Calu3 (cell line): ENCODE data around the gene VCL. TPM values are rescaled to one million over a fixed set of nuclear protein-coding genes. Genes with fewer than 3 reads are reported as not detected.

Experiments
- BruUV-seq: library from RNA; stranded (reverse); fragments of 400-500 nt; replicated peaks from 2 replicates; lab custom pipeline; 2021; lab: Mats Ljungman, UMichigan
- CTCF ChIA-PET: fragments of 300-600 bp; sonication (Branson Sonifier 250); formaldehyde crosslinking; loops from one replicate; lab custom pipeline; 2022; ENCODE audit warnings: antibody characterized with exemption; lab: Charles Lee
- DNase-seq: peaks from one replicate; pipeline ENCODE4 v3.0.0; 2022
- H3K27ac Mint-ChIP-seq: one replicate; pipeline ENCODE4 v1.8.0; 2022; ENCODE audit warnings: mixed read lengths; ENCODE audit not compliant: unreplicated experiment
- H3K27me3 Mint-ChIP-seq: one replicate; pipeline ENCODE4 v1.8.0; 2022; ENCODE audit warnings: mixed read lengths; ENCODE audit not compliant: unreplicated experiment
- H3K36me3 Mint-ChIP-seq: one replicate; pipeline ENCODE4 v1.8.0; 2022; ENCODE audit warnings: mild to moderate bottlenecking, moderate library complexity, mixed read lengths; ENCODE audit not compliant: insufficient read depth, unreplicated experiment
- H3K4me1 Mint-ChIP-seq: one replicate; pipeline ENCODE4 v1.8.0; 2022; ENCODE audit warnings: mild to moderate bottlenecking, low read depth, mixed read lengths; ENCODE audit not compliant: unreplicated experiment
- H3K4me3 Mint-ChIP-seq: one replicate; pipeline ENCODE4 v1.8.0; 2022; ENCODE audit warnings: mild to moderate bottlenecking, low read depth, moderate library complexity, mixed read lengths; ENCODE audit not compliant: unreplicated experiment
- H3K9me3 Mint-ChIP-seq: one replicate; pipeline ENCODE4 v1.8.0; 2022; ENCODE audit warnings: low read depth, mixed read lengths; ENCODE audit not compliant: unreplicated experiment
- CTCF ChIP-seq: fragments of 200-600 bp; IDR thresholded peaks from one replicate; pipeline ENCODE4 v1.8.0; 2022; ENCODE audit warnings: antibody characterized with exemption; ENCODE audit not compliant: unreplicated experiment
- intact Hi-C: fragments of 100-400 bp; cut with micrococcal nuclease; formaldehyde crosslinking; loops from one replicate; pipeline ENCODE4 v1.10.0; 2022; ENCODE audit not compliant: unreplicated experiment
- total RNA-seq: library from RNA; stranded (reverse); gene quantifications from 2 replicates; pipeline ENCODE4 v1.2.3, GENCODE V29; 2022

Gene VCL
- total RNA-seq, 1 experiment from 2014 or later = 237 TPM

GRCh38 chr10:74036474-74036873, 38.6 kb downstream of the VCL start:
- DNase-seq = no peak
- Mint-ChIP-seq H3K4me3 (no peak overlapping the region), H3K36me3 (peaks cover 30% of the 10 kb centered on the region), H3K4me1 (peaks cover 49% of the 10 kb centered on the region), H3K9me3 (no peaks in the 10 kb centered on the region), H3K27ac (no peak overlapping the region), H3K27me3 (no peaks in the 10 kb centered on the region)
- CTCF ChIA-PET = no interaction called here
- no TSS peak for BruUV-seq
- no peak for TF ChIP-seq CTCF
- intact Hi-C loops = no loop called here

- BruUV-seq = no TSS peak
- intact Hi-C loops = no loop called here
- H3K27ac Mint-ChIP-seq = peak overlapping the region; percentile 71
- TF ChIP-seq CTCF = no peak
- H3K36me3 Mint-ChIP-seq = peaks cover 44% of the 10 kb centered on the region
- CTCF ChIA-PET = interaction anchor here (1.3 kb wide), 1 partner anchor 19 kb away, joined by 4 read pairs; no protein-coding TSS in a partner anchor
- no peaks in the 10 kb centered on the region for H3K27me3 Mint-ChIP-seq
- H3K4me3 Mint-ChIP-seq = no peak overlapping the region
- H3K9me3 Mint-ChIP-seq = no peaks in the 10 kb centered on the region
- H3K4me1 Mint-ChIP-seq = peaks cover 26% of the 10 kb centered on the region
- DNase-seq = no peak
These were observed 41.7 kb downstream of the VCL start for GRCh38 chr10:74039561-74040145.

- CTCF ChIA-PET = interaction anchor here (0.6 to 1.3 kb wide), 3 partner anchors 18 to 74 kb away, joined by 3 to 4 read pairs (median 3); no protein-coding TSS in a partner anchor
- Mint-ChIP-seq H3K4me1 (peaks cover 31% of the 10 kb centered on the region), H3K9me3 (no peaks in the 10 kb centered on the region), H3K27me3 (no peaks in the 10 kb centered on the region), H3K4me3 (no peak overlapping the region), H3K27ac (peak overlapping the region; percentile 22), H3K36me3 (peaks cover 53% of the 10 kb centered on the region)
- intact Hi-C loops = no loop called here
- no peak for TF ChIP-seq CTCF
- BruUV-seq = no TSS peak
- no peak for DNase-seq
These were observed 42.5 kb downstream of the VCL start for GRCh38 chr10:74040200-74041126.

GRCh38 chr10:74044419-74044818, 46.5 kb downstream of the VCL start:
- no TSS peak for BruUV-seq
- no peak overlapping the region for H3K27ac Mint-ChIP-seq
- H3K27me3 Mint-ChIP-seq = no peaks in the 10 kb centered on the region
- intact Hi-C loops = no loop called here
- H3K9me3 Mint-ChIP-seq = no peaks in the 10 kb centered on the region
- DNase-seq = no peak
- peaks cover 33% of the 10 kb centered on the region for H3K36me3 Mint-ChIP-seq
- H3K4me3 Mint-ChIP-seq = no peak overlapping the region
- TF ChIP-seq CTCF = no peak
- CTCF ChIA-PET = interaction anchor here (0.6 kb wide), 1 partner anchor 23 kb away, joined by 3 read pairs; no protein-coding TSS in a partner anchor
- peaks cover 58% of the 10 kb centered on the region for H3K4me1 Mint-ChIP-seq
